GM23338 (cell line): Measurements from ENCODE around the gene FAM76B.

ENCODE experiments used
- CTCF ChIP-seq, 2 experiments: fragments of 200-600 bp in 1 of 2; sonication (generic) in 1 of 2; conservative IDR thresholded peaks; 2 replicates each; pipeline versions ENCODE4 v1.5.1 to v1.6.1; 2016 to 2017; ENCODE audit warnings: antibody characterized with exemption in 2 of 2, low read depth in 2 of 2, mild to moderate bottlenecking in 2 of 2, moderate library complexity in 1 of 2
- POLR2AphosphoS5 ChIP-seq: IDR thresholded peaks from 2 replicates; pipeline ENCODE4 v1.6.1; 2016; ENCODE audit warnings: antibody characterized with exemption, low read depth

- TF ChIP-seq CTCF (conservative IDR thresholded peaks at IDR 0.05; ENCODE audit: low read depth in 2 of 2) (no peak), POLR2AphosphoS5 (no peak)
Observed at GRCh38 chr11:95827696-95828095, 38.1 kb upstream of the FAM76B start.
